GM21423 (cell line): ENCODE data around the gene SETBP1.

Source experiments
- ATAC-seq: cut with Tn5 transposase; IDR thresholded peaks from one replicate; pipeline ENCODE4 v1.9.1; 2021; ENCODE audit warnings: mild to moderate bottlenecking, moderate library complexity; ENCODE audit not compliant: unreplicated experiment

Gene SETBP1

GRCh38 chr18:44811572-44812125 lies 131.0 kb downstream of the SETBP1 start:
- no peak for ATAC-seq

GRCh38 chr18:44812426-44812825 lies 131.7 kb downstream of the SETBP1 start:
- no peak for ATAC-seq

GRCh38 chr18:44813586-44813985 lies 132.9 kb downstream of the SETBP1 start:
- no peak for ATAC-seq

GRCh38 chr18:44815108-44815507 lies 134.4 kb downstream of the SETBP1 start:
- no peak for ATAC-seq

- no peak for ATAC-seq
Measured at GRCh38 chr18:44816050-44816449, 135.4 kb downstream of the SETBP1 start.

GRCh38 chr18:44816477-44816876 lies 135.8 kb downstream of the SETBP1 start:
- ATAC-seq = no peak

GRCh38 chr18:44817831-44818473 lies 137.3 kb downstream of the SETBP1 start:
- no peak for ATAC-seq

GRCh38 chr18:44818668-44819403 lies 138.1 kb downstream of the SETBP1 start:
- ATAC-seq = no peak

GRCh38 chr18:44819944-44820510 lies 139.3 kb downstream of the SETBP1 start:
- ATAC-seq = no peak

- no peak for ATAC-seq
Measured at GRCh38 chr18:44821924-44822323, 141.2 kb downstream of the SETBP1 start.

- ATAC-seq = no peak
Measured at GRCh38 chr18:44823286-44823685, 142.6 kb downstream of the SETBP1 start.

GRCh38 chr18:44823782-44824181 lies 143.1 kb downstream of the SETBP1 start:
- ATAC-seq = no peak

- no peak for ATAC-seq
Measured at GRCh38 chr18:44824884-44825283, 144.2 kb downstream of the SETBP1 start.

GRCh38 chr18:44826418-44827259 lies 146.0 kb downstream of the SETBP1 start:
- no peak for ATAC-seq

- no peak for ATAC-seq
Measured at GRCh38 chr18:44828080-44828479, 147.4 kb downstream of the SETBP1 start.

- ATAC-seq = no peak
Measured at GRCh38 chr18:44830581-44830980, 149.9 kb downstream of the SETBP1 start.

- ATAC-seq = no peak
Measured at GRCh38 chr18:44833786-44834185, 153.1 kb downstream of the SETBP1 start.

- ATAC-seq = no peak
Measured at GRCh38 chr18:44834867-44835469, 154.3 kb downstream of the SETBP1 start.

- ATAC-seq = no peak
Measured at GRCh38 chr18:44835703-44836102, 155.0 kb downstream of the SETBP1 start.

GRCh38 chr18:44836263-44836662 lies 155.6 kb downstream of the SETBP1 start:
- ATAC-seq = no peak
